ENCODE results near the gene FAM168A.
A peak's percentile ranks its signal among the peaks of the same experiment; 100 is the strongest.

Gene FAM168A

GRCh38 chr11:73361953-73362776, 235.7 kb downstream of the FAM168A start:
- peak; percentile 97 for DNase-seq

- no peak for DNase-seq
Measured at GRCh38 chr11:73360743-73361369, 237.1 kb downstream of the FAM168A start.

DNA sequence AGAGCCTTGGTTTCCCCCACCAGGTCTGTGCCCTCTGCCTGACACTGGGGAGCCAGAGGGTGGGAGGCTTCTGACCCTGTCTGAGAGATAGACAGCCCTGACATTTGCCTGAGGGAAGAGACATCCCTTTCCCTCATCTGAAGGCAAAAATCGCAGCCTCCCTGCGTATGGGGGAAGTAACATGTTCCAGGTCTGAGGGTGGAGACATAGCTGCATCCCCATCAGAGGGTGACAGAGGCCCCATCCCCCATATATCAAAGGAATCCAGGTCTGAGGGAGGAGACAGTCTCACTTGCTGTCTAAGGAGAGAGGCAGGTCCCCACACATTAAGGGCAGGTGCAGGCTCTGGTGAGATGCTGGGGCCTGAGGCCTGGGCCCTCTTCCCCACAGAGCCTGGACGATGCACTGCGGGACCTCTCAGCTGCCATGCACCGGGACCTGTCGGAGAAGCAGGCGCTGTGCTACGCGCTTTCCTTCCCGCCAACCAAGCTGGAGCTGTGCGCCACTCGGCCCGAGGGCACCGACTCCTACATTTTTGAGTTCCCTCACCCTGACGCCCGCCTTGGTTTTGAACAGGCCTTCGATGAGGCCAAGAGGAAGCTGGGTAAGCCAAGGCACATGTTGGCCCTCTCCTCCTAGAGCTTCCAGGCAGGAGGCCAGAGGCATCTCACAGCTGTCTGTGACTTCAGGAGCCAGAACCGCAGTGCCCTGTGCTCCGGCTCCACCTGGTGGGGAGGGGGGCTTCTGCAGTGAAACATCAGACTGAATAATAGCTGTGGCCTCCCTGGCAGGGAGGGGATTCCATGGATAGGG, 237.8 kb downstream of the FAM168A start:
- peak; percentile 82 for DNase-seq

- no peak for DNase-seq
Measured at GRCh38 chr11:73359341-73359740, 238.6 kb downstream of the FAM168A start.

- DNase-seq, result no peak
Measured at GRCh38 chr11:73358071-73358470, 239.8 kb downstream of the FAM168A start.

DNA sequence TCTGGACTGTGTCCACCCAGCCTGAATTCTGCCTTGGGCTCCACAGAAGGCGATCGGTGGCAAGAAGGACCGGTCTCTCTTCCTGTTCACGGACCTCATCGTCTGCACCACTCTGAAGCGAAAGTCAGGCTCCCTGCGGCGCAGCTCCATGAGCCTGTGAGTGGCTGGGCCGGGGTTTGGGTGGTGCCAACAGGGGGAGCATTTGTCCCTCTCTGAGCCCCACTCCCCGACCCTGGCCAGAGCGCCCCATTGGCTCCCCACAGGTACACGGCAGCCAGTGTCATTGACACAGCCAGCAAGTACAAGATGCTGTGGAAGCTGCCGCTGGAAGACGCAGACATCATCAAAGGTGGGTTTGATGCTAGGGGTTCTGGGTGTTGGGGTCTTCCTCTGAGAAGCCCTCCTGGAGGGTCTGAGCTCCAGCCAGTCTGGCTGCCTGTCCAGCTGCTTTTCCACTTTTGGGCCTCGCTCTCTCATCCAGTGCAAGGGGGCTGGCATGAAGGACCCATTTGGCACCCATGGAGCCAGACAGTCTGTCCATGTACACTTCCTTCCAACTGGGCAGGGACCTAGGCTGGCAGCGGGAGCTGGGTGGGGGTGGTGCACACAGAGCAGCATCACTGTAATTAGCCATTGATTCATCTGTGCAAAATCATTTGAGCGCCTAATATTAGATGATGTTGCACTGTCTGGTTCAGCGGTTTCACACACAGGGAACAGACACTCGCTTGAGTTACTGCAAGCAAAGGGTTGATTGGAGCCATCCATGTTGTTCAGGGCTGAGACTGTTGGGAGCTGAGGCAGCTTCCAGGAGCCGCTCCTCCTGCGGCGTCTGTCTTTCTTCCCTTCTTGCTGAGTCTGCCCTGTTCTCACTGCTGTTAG, 240.7 kb downstream of the FAM168A start:
- no peak for DNase-seq

DNA sequence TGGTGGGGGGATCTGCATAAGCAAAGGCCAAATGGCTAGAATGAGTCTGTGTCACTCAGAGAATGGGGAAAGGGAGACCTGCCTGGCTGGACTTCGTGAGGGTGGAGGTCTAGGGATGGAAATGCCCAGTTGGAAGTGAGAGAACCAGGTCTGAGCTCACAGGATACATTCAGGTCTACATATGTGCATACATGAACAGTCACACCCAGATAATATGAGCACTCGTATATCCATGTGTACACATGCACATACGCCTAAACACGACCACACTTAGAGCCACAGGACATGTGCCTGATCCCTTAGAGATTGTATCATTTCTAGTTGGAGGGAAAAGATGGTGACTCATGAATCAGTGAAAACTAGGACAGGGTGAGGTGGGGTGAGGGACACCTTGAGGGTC, 242.8 kb downstream of the FAM168A start:
- no peak for DNase-seq

DNA sequence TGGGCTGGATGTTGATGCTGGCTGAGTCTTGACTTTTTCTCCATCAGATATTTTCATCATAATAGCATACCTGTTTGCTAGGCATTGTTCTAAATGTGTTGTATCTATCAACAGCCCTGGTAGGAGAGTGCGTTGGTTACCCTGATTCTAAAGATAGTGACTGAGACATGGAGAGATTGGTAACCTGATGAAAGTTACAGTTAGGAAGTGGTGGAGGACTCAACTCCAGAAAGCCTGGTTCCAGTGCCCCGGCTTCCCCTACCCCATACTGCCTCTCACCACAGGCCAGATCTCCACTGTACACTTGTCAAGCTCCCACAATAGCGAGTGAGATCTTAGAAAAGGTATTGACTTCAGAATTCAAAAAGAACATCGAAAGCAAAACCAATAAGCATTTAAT, 244.5 kb downstream of the FAM168A start:
- no peak for DNase-seq

- DNase-seq, result no peak
Measured at GRCh38 chr11:73350908-73351636, 246.8 kb downstream of the FAM168A start.

Data from islet precursor cell (in vitro differentiated cells).